DMS79 (cell line): ENCODE results near the gene NRP1.
"Not testable (repeated sequence)": the region's sequence is repeated elsewhere in the genome, so short reads cannot be mapped to it uniquely, and the experiment has no call there.

Source experiments
- DNase-seq: peaks from one replicate; lab custom pipeline; 2025; lab: John Stamatoyannopoulos, UW

NRP1 gene

GRCh38 chr10:33150146-33150545, 184.3 kb downstream of the NRP1 start:
- no peak for DNase-seq

DNA sequence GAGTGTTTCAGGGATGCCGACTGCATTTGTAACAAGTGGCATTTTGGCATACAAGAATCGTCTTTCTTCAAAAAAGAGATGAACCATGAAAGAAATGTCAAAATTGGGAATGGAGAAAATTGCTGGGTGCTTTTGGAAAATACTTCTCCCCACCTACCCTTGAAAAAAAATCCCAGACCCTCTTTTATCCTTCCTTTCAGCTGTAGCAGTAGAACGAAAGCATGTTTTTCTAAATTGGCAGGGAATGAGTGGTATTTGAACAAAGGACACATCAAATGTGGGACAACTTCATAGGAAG, 187.5 kb downstream of the NRP1 start:
- DNase-seq = no peak

DNA sequence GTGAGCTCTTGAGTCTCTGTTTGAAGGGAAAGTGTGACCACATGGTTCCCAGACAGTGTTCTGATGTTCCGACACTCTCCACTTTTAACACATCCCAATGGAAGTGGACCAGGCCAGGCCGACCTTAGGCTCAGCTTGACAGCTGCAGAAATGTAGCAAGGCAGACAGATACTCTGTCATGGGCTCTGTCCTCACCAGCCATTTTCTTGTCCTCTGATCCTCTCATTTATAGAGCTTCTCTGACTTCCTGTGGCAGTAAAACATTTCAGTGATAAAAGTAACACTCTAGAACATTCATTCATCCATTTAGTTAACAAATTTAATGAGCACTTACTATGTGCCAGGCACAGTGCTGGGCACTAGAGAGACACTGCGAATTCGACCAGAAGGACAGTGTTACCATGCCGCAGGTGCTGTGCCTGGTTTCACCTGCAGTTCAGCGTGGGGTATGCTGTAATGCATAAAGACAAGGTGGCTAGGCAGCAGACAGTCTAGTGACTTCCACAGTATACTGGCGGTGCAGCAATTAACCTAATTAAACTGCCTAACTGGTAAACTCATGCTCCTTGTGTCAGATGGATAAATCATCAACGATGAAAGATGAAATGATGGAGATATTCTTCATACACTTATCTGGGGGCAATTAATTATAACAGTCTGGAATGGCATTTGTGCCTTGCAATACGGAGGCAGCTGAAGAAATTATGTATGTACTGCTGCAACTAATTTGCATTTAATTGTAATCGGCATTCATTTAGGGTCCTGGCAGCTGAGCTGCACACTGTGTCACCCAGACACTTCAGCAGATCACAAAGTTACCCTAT, 188.1 kb downstream of the NRP1 start:
- no peak for DNase-seq

GRCh38 chr10:33145451-33146188, 188.8 kb downstream of the NRP1 start:
- DNase-seq = no peak

DNA sequence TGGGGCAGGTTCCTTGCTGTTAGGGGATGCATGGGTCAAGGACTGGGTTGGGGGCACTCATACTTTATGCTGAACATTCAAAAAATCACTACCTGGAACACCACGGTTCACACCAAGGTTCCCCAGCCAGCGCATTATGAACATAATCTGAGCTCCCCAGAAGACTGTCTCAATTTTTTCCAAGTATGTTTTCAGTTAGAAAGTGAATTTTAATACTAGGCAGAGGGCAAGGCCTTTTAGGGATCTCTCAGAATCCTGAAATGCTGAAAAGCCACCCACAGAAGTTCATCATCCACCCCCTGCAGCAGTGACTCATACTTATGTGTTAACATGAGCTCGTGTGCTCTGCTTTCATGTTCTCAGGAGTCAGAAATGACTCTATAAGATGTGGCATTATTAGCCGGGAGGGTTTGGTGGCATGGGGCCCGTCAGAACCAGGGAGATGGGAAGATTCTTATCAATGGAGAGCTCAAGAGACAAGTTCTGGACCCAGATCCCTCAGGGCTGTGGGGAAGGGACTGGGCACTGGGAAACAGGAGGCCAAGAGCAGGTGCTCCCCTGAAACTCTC, 191.2 kb downstream of the NRP1 start:
- DNase-seq = no peak

- DNase-seq = no peak
Observed at GRCh38 chr10:33142295-33142694, 192.2 kb downstream of the NRP1 start.

DNA sequence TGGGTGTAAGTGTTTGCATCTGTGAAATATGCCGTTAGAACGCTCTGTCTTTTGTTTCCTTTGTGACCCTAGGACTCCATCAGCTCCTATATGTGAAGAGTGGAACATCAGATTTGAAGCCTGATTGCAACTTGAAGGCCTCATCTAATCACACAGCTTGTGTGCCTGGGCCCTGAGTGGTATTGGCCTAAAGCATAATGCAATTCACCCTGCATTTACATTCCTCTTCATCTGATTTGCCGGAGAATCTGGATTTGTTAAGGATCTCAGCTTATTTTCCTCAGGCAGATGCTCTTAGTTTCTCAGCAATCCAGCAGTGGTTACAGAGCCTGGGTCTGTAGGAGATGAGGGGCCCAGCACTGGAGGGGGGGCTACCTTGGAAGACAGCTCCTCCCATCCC, 193.2 kb downstream of the NRP1 start:
- no peak for DNase-seq

- no peak for DNase-seq
Observed at GRCh38 chr10:33139181-33139646, 195.3 kb downstream of the NRP1 start.

GRCh38 chr10:33138686-33139085, 195.8 kb downstream of the NRP1 start:
- not testable (repeated sequence) for DNase-seq

DNA sequence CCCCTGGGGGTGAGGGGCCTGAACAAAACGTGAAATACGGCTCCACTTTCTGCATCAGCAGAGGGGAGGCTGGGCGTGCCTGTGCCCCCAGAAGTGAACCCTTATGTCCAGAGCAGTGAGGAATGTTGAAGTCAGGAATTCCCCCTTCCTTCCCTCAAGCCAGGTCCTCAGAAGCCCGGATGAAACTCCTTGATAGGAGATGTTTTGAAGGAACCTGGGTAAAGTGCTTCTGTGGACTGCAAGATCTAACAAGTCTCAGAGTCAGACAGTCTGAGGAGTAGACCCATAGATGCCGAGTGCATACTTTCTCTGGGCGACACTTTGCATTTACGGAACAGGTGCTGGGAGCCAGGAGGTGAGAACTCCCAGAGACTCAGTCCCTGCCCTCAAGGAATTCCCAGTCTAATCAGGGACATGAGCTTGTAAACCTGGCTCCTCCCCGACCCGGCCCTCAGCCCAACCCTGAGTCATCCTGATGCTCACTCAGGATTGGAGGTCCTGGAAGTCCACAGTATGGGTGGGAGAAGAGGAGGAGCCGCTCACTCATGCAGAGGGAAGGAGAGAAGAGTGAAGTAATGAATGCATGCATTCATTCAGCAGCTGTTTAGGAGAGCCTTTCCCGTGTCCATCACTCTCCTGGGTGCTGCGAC, 197.0 kb downstream of the NRP1 start:
- no peak for DNase-seq

- no peak for DNase-seq
Observed at GRCh38 chr10:33136781-33137180, 197.7 kb downstream of the NRP1 start.

DNA sequence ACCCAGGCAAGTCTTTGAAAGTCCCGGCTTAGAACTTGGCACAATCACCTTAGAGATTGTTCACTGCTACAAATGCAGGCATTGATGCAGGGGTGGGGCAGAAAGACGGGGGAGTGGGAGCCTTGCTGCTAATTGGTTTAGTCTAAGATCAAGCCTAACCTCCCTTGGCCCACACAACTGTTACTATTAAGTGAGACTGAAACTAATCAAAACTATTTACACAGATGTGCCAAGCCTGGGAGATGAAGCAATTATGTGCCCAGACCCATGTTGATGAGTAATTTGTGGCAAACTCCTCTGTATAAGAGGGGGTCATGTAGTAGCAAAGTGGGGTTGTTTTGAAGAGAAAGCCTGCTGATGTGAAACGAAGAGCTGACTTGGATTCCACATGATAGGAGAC, 198.2 kb downstream of the NRP1 start:
- DNase-seq = no peak

GRCh38 chr10:33134011-33134751, 200.3 kb downstream of the NRP1 start:
- no peak for DNase-seq

GRCh38 chr10:33133557-33133956, 200.9 kb downstream of the NRP1 start:
- DNase-seq = no peak

DNA sequence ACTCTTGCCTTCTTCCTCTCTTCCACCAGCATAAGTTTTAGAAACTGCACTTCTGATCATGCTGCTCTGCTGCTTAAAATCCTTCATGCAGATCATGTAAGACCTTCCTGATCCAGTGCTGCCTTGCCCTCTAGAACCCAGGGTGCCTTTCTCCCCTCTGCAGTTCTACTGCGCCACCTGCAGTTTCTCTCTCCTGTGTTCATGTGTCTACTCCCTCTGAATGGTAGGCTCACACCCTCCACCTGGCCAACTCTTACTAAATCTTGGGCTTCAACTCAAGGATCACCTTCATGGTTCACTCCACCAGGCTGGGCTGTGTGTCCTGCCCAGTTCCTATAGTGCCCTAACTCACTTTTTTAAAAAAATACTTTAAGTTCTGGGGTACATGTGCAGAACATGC, 201.8 kb downstream of the NRP1 start:
- DNase-seq = no peak

- DNase-seq = no peak
Observed at GRCh38 chr10:33129996-33130386, 204.5 kb downstream of the NRP1 start.

- DNase-seq = no peak
Observed at GRCh38 chr10:33129141-33129995, 205.1 kb downstream of the NRP1 start.

- no peak for DNase-seq
Observed at GRCh38 chr10:33127622-33128021, 206.8 kb downstream of the NRP1 start.
